ENCODE data around the gene UPP1. TPM values are rescaled to one million over a fixed set of nuclear protein-coding genes. Genes with fewer than 3 reads are reported as not detected.

The UPP1 gene
- total and polyA plus RNA-seq, 4 donors: 6.1 to 282 (median 82.9) TPM

- no peak for TF ChIP-seq CTCF (IDR thresholded peaks at IDR 0.05; ENCODE audit: control extremely low read depth, extremely low read depth)
- no peaks in the 10 kb centered on the region for H3K9me3 ChIP-seq (ENCODE audit: control insufficient read depth in 4 of 4, insufficient read depth in 3 of 4, low read length in 3 of 4)
- H3K27ac ChIP-seq (ENCODE audit: low read depth in 1 of 2, low read length in 1 of 2): no peak overlapping the region
- H3K9ac ChIP-seq (ENCODE audit: insufficient read depth in 1 of 2, low read length in 2 of 2): no peak overlapping the region
- no peaks in the 10 kb centered on the region for H3K27me3 ChIP-seq (ENCODE audit: control insufficient read depth in 3 of 3, insufficient read depth in 3 of 3, low read length in 2 of 3)
- peaks cover 0 to 7% (median 0%) of the 10 kb centered on the region in 4 donors for H3K36me3 ChIP-seq (ENCODE audit: control insufficient read depth in 4 of 4, insufficient read depth in 4 of 4, low read length in 4 of 4)
- no peaks in the 10 kb centered on the region for H3K4me1 ChIP-seq (ENCODE audit: control insufficient read depth in 5 of 5, insufficient read depth in 5 of 5, low read length in 5 of 5)
- DNase-seq: no peak
- no peak for ATAC-seq (ENCODE audit: insufficient read depth, low FRiP score)
- no peak overlapping the region for H3K4me3 ChIP-seq
- WGBS, 2 donors: 86 to 88% methylated on average over 6 of the region's 6 CpGs
Observed at GRCh38 chr7:48113275-48113674, 24.2 kb downstream of the UPP1 start.

GRCh38 chr7:48114115-48114514 is 25.1 kb downstream of the UPP1 start:
- no peaks in the 10 kb centered on the region for H3K4me1 ChIP-seq (ENCODE audit: control insufficient read depth in 5 of 5, insufficient read depth in 5 of 5, low read length in 5 of 5)
- DNase-seq (no peak), ATAC-seq (ENCODE audit: insufficient read depth, low FRiP score) (no peak)
- no peak overlapping the region for H3K9ac ChIP-seq (ENCODE audit: insufficient read depth in 1 of 2, low read length in 2 of 2)
- H3K9me3 ChIP-seq (ENCODE audit: control insufficient read depth in 4 of 4, insufficient read depth in 3 of 4, low read length in 3 of 4): no peaks in the 10 kb centered on the region
- H3K36me3 ChIP-seq (ENCODE audit: control insufficient read depth in 4 of 4, insufficient read depth in 4 of 4, low read length in 4 of 4): peaks cover 0 to under 1% (median 0%) of the 10 kb centered on the region in 4 donors
- H3K27ac ChIP-seq (ENCODE audit: low read depth in 1 of 2, low read length in 1 of 2): no peak overlapping the region
- H3K4me3 ChIP-seq: no peak overlapping the region
- WGBS, 2 donors: 77 to 78% methylated on average over 9 of the region's 9 CpGs
- H3K27me3 ChIP-seq (ENCODE audit: control insufficient read depth in 3 of 3, insufficient read depth in 3 of 3, low read length in 2 of 3): no peaks in the 10 kb centered on the region
- no peak for TF ChIP-seq CTCF (IDR thresholded peaks at IDR 0.05; ENCODE audit: control extremely low read depth, extremely low read depth)

GRCh38 chr7:48114589-48114988 is 25.5 kb downstream of the UPP1 start:
- ATAC-seq (ENCODE audit: insufficient read depth, low FRiP score): no peak

More at GRCh38 chr7:48114589-48114988, 25.5 kb downstream of the UPP1 start:
- Histone ChIP-seq H3K4me3 (no peak overlapping the region), H3K9me3 (ENCODE audit: control insufficient read depth in 4 of 4, insufficient read depth in 3 of 4, low read length in 3 of 4) (no peaks in the 10 kb centered on the region), H3K4me1 (ENCODE audit: control insufficient read depth in 5 of 5, insufficient read depth in 5 of 5, low read length in 5 of 5) (no peaks in the 10 kb centered on the region), H3K27me3 (ENCODE audit: control insufficient read depth in 3 of 3, insufficient read depth in 3 of 3, low read length in 2 of 3) (no peaks in the 10 kb centered on the region), H3K27ac (ENCODE audit: low read depth in 1 of 2, low read length in 1 of 2) (no peak overlapping the region), H3K36me3 (ENCODE audit: control insufficient read depth in 4 of 4, insufficient read depth in 4 of 4, low read length in 4 of 4) (no peaks in the 10 kb centered on the region), H3K9ac (ENCODE audit: insufficient read depth in 1 of 2, low read length in 2 of 2) (no peak overlapping the region)
- no peak for DNase-seq
- WGBS, 2 donors: 90 to 95% methylated on average over 7 of the region's 7 CpGs
- TF ChIP-seq CTCF (IDR thresholded peaks at IDR 0.05; ENCODE audit: control extremely low read depth, extremely low read depth): no peak
